HG03342 (cell line): ENCODE results near the gene CLCN5.

Experiments used
- ATAC-seq: cut with Tn5 transposase; IDR thresholded peaks from one replicate; pipeline ENCODE4 v1.9.1; 2021; ENCODE audit warnings: mild to moderate bottlenecking, moderate library complexity; ENCODE audit not compliant: unreplicated experiment

The CLCN5 gene

GRCh38 chrX:49922291-49923241 is at the start of gene CLCN5:
Gene CLCN5, plus strand, starts transcription at chrX:49922596. Its CDS starts 2,703 bp downstream, at chrX:49925299.
- ATAC-seq = peak; percentile 93

GRCh38 chrX:49876750-49877149 is 45.6 kb upstream of the CLCN5 start:
- no peak for ATAC-seq

GRCh38 chrX:49877397-49878101 is 44.8 kb upstream of the CLCN5 start:
- no peak for ATAC-seq

- no peak for ATAC-seq
These were observed 44.1 kb upstream of the CLCN5 start for GRCh38 chrX:49878128-49878833.

- peak; percentile 90 for ATAC-seq
These were observed 43.4 kb upstream of the CLCN5 start, which contains the start of gene USP27X for GRCh38 chrX:49878834-49879655. Gene USP27X, plus strand, starts transcription at chrX:49879484. Its CDS starts 824 bp downstream, at chrX:49880308.

- no peak for ATAC-seq
These were observed 42.6 kb upstream of the CLCN5 start for GRCh38 chrX:49879656-49880277.

- no peak for ATAC-seq
These were observed 41.7 kb upstream of the CLCN5 start for GRCh38 chrX:49880668-49881067.

- ATAC-seq = peak; percentile 61
These were observed 38.0 kb upstream of the CLCN5 start for GRCh38 chrX:49884290-49884862.

GRCh38 chrX:49892542-49892941 is 29.9 kb upstream of the CLCN5 start:
- ATAC-seq = no peak

GRCh38 chrX:49896951-49897350 is 25.4 kb upstream of the CLCN5 start:
- no peak for ATAC-seq

GRCh38 chrX:49901048-49901447 is 21.3 kb upstream of the CLCN5 start:
- no peak for ATAC-seq

- peak; percentile 90 for ATAC-seq
These were observed 12.1 kb upstream of the CLCN5 start for GRCh38 chrX:49910344-49910743.

- ATAC-seq = no peak
These were observed 10.3 kb upstream of the CLCN5 start for GRCh38 chrX:49912086-49912485.

- no peak for ATAC-seq
These were observed 9.5 kb upstream of the CLCN5 start for GRCh38 chrX:49912861-49913260.

GRCh38 chrX:49915361-49916222 is 6.8 kb upstream of the CLCN5 start:
- ATAC-seq = peak; percentile 79

GRCh38 chrX:49919617-49920016 is 2.8 kb upstream of the CLCN5 start:
- no peak for ATAC-seq

- no peak for ATAC-seq
These were observed 1.3 kb upstream of the CLCN5 start for GRCh38 chrX:49921109-49921508.

- no peak for ATAC-seq
These were observed 2.8 kb downstream of the CLCN5 start for GRCh38 chrX:49925176-49925575.

GRCh38 chrX:49930039-49930438 is 7.6 kb downstream of the CLCN5 start:
- no peak for ATAC-seq
